ENCODE data around the gene KRTAP12-3. TPM values are rescaled to one million over a fixed set of nuclear protein-coding genes. Genes with fewer than 3 reads are reported as not detected.
A peak's percentile ranks its signal among the peaks of the same experiment; 100 is the strongest.

The KRTAP12-3 gene
- polyA plus RNA-seq, 3 donors, result not detected

- Histone ChIP-seq H3K4me1 (ENCODE audit: control insufficient read depth in 1 of 2, insufficient read depth in 2 of 2, low read length in 2 of 2) (no peaks in the 10 kb centered on the region), H4K20me1 (ENCODE audit: insufficient read depth, low read length) (no peaks in the 10 kb centered on the region), H3K9me3 (replicated peaks in 1 of 2; ENCODE audit: control insufficient read depth in 1 of 2, insufficient read depth in 1 of 2, low read length in 2 of 2) (peaks cover 18 to 20% of the 10 kb centered on the region in 2 donors), H3K4me2 (replicated peaks; ENCODE audit: extremely low read depth, low read length, poor library complexity, severe bottlenecking) (no peak overlapping the region), H3K9ac (ENCODE audit: insufficient read depth, low read length, poor library complexity, severe bottlenecking) (no peak overlapping the region), H3K4me3 (replicated peaks in 1 of 3; ENCODE audit: low read depth in 2 of 3, low read length in 3 of 3) (no peak overlapping the region), H3K27ac (ENCODE audit: low read depth in 1 of 2, low read length in 2 of 2) (no peak overlapping the region), H3K79me2 (ENCODE audit: insufficient read depth, low read length) (no peaks in the 10 kb centered on the region), H2AFZ (ENCODE audit: insufficient read depth, low read depth, low read length, poor library complexity, severe bottlenecking) (no peak overlapping the region), H3K36me3 (replicated peaks in 1 of 2; ENCODE audit: control insufficient read depth in 1 of 2, insufficient read depth in 2 of 2, low read length in 2 of 2) (no peaks in the 10 kb centered on the region), H3K27me3 (ENCODE audit: control insufficient read depth in 2 of 2, insufficient read depth in 2 of 2, low read length in 2 of 2) (no peaks in the 10 kb centered on the region)
- H3K4me1 Mint-ChIP-seq, result peaks cover 10% of the 10 kb centered on the region
- no peaks in the 10 kb centered on the region for H3K36me3 Mint-ChIP-seq
- peaks cover 23 to 32% (median 24%) of the 10 kb centered on the region in 7 donors for H3K9me3 Mint-ChIP-seq
- peak overlapping the region in 2 of 7 donors; percentile 5 to 43 for H3K27ac Mint-ChIP-seq
- WGBS (ENCODE audit: insufficient coverage), result no CpG with 5 or more reads among the region's 4 CpGs
- no peak for TF ChIP-seq CTCF (IDR thresholded peaks at IDR 0.05)
- DNase-seq, result no peak
- H3K27me3 Mint-ChIP-seq (ENCODE audit: low read depth in 3 of 3), result peaks cover 2 to 9% (median 9%) of the 10 kb centered on the region in 3 donors
- H3K4me3 Mint-ChIP-seq, result no peak overlapping the region
- intact Hi-C loops (cut with micrococcal nuclease), result no loop called here
These were observed 39.2 kb upstream of the KRTAP12-3 start for GRCh38 chr21:44618504-44618903.

GRCh38 chr21:44618909-44619308 lies 38.8 kb upstream of the KRTAP12-3 start:
- no peak overlapping the region for H2AFZ ChIP-seq (ENCODE audit: insufficient read depth, low read depth, low read length, poor library complexity, severe bottlenecking)
- Mint-ChIP-seq H3K36me3 (no peaks in the 10 kb centered on the region), H3K9me3 (peaks cover 27 to 36% (median 28%) of the 10 kb centered on the region in 7 donors), H3K27me3 (ENCODE audit: low read depth in 3 of 3) (peaks cover 2 to 9% (median 9%) of the 10 kb centered on the region in 3 donors), H3K4me3 (peak overlapping the region in 1 of 2 donors; percentile 25), H3K4me1 (peaks cover 10% of the 10 kb centered on the region), H3K27ac (peak overlapping the region in 1 of 7 donors; percentile 5)
- H3K9me3 ChIP-seq (replicated peaks in 1 of 2; ENCODE audit: control insufficient read depth in 1 of 2, insufficient read depth in 1 of 2, low read length in 2 of 2), result peaks cover 18 to 24% of the 10 kb centered on the region in 2 donors
- H3K4me2 ChIP-seq (replicated peaks; ENCODE audit: extremely low read depth, low read length, poor library complexity, severe bottlenecking), result no peak overlapping the region
- no peaks in the 10 kb centered on the region for H3K27me3 ChIP-seq (ENCODE audit: control insufficient read depth in 2 of 2, insufficient read depth in 2 of 2, low read length in 2 of 2)
- H4K20me1 ChIP-seq (ENCODE audit: insufficient read depth, low read length), result no peaks in the 10 kb centered on the region
- H3K4me1 ChIP-seq (ENCODE audit: control insufficient read depth in 1 of 2, insufficient read depth in 2 of 2, low read length in 2 of 2), result no peaks in the 10 kb centered on the region
- WGBS (ENCODE audit: insufficient coverage), result 86% methylated on average over 1 of the region's 3 CpGs
- no peaks in the 10 kb centered on the region for H3K79me2 ChIP-seq (ENCODE audit: insufficient read depth, low read length)
- no peak for DNase-seq
- H3K36me3 ChIP-seq (replicated peaks in 1 of 2; ENCODE audit: control insufficient read depth in 1 of 2, insufficient read depth in 2 of 2, low read length in 2 of 2), result no peaks in the 10 kb centered on the region
- no peak for TF ChIP-seq CTCF (IDR thresholded peaks at IDR 0.05)
- no peak overlapping the region for H3K27ac ChIP-seq (ENCODE audit: low read depth in 1 of 2, low read length in 2 of 2)
- intact Hi-C loops (cut with micrococcal nuclease), result no loop called here
- no peak overlapping the region for H3K9ac ChIP-seq (ENCODE audit: insufficient read depth, low read length, poor library complexity, severe bottlenecking)
- H3K4me3 ChIP-seq (replicated peaks in 1 of 3; ENCODE audit: low read depth in 2 of 3, low read length in 3 of 3), result no peak overlapping the region
